Prostate gland (tissue), 2 donors: Measurements from ENCODE around the gene UVRAG.

Experiments used
- POLR2A ChIP-seq: fragments of 450-650 bp; IDR thresholded peaks from one replicate; pipeline ENCODE4 v1.6.1; 2016; ENCODE audit warnings: antibody characterized with exemption, mild to moderate bottlenecking
- POLR2AphosphoS5 ChIP-seq: sonication (generic); formaldehyde crosslinking; IDR thresholded peaks from one replicate; pipeline ENCODE4 v1.6.1; 2017; ENCODE audit warnings: antibody characterized with exemption
- TF ChIP-seq, protein P1 (sequence below), 4 experiments: fragments of 200-600 bp in 2 of 4; fragments of 450-650 bp in 2 of 4; sonication (generic) in 2 of 4; IDR thresholded peaks; 1 replicate in 3 of 4; 2 replicates in 1 of 4; pipeline ENCODE4 v1.5.1; 2016 to 2019; ENCODE audit warnings: antibody characterized with exemption in 4 of 4, mild to moderate bottlenecking in 2 of 4, moderate library complexity in 2 of 4

DNA sequence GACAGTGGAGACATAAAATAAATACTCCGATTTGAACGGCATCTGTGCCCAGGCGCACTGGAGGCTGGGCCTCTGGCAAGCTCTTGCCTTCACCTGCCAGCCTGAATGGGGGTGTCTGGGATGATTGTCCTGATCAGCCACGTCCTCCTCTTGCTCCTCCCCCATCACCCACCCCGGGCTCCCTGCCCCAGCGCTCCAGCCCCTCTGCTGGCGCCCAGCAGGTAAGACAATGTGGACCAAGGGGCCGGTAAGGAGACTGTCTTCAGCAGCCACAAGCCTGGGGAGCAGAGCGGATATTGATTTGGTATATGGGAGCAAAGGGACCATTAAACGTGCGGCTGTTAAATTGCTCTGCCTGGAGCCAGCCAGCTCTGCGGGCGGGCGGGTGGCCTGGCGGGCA, 366.4 kb downstream of the UVRAG start:
- TF ChIP-seq, protein P1, sequence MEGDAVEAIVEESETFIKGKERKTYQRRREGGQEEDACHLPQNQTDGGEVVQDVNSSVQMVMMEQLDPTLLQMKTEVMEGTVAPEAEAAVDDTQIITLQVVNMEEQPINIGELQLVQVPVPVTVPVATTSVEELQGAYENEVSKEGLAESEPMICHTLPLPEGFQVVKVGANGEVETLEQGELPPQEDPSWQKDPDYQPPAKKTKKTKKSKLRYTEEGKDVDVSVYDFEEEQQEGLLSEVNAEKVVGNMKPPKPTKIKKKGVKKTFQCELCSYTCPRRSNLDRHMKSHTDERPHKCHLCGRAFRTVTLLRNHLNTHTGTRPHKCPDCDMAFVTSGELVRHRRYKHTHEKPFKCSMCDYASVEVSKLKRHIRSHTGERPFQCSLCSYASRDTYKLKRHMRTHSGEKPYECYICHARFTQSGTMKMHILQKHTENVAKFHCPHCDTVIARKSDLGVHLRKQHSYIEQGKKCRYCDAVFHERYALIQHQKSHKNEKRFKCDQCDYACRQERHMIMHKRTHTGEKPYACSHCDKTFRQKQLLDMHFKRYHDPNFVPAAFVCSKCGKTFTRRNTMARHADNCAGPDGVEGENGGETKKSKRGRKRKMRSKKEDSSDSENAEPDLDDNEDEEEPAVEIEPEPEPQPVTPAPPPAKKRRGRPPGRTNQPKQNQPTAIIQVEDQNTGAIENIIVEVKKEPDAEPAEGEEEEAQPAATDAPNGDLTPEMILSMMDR (IDR thresholded peaks at IDR 0.05): no peak
- TF ChIP-seq POLR2A (no peak), POLR2AphosphoS5 (no peak)
